GM19240 (cell line): ENCODE measurements around the gene HOXA3.

Experiments
- DNase-seq: peaks from one replicate; pipeline ENCODE4 v3.0.0; 2011; ENCODE audit warnings: low spot score; ENCODE audit not compliant: insufficient read length

Gene HOXA3

DNA sequence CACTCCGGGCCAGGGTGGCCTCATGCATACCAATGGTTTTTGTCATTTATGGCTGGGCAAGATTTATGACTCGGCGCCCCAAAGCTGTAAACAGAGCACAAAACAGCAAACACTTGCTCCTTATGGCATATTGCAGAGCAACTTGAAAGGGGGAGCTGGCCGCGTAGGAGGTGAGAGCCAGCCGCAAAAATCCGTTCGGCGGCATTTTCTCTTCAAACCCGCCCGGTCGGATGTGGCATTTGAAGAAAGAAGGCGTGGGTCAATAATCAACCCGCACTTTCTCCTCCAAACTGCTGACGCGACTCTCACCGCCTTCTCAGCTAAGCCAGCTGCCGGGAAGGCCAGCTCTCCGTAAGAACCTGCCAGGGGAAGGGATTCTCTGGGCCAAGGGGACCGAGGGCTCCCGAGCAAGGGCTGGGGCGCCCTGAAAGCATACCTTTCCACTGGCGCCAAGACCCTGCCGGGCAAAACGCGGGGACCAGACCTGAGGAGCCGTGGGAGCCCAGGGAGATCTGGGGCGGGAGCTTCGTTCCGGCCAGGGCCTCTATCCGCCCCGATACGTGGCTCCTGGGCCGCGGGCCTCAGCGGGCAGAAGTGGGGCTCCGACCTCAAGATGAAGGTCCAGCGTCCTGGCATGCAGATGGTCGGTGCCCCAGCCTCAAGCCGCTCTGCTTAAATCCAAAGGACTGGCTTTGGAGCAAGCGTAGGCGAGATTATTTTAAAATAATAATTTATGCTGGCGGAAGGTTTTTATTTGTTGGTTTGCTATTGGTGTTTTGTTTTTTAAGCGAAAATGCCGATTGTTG, 37.0 kb downstream of the HOXA3 start:
- DNase-seq, result no peak

DNA sequence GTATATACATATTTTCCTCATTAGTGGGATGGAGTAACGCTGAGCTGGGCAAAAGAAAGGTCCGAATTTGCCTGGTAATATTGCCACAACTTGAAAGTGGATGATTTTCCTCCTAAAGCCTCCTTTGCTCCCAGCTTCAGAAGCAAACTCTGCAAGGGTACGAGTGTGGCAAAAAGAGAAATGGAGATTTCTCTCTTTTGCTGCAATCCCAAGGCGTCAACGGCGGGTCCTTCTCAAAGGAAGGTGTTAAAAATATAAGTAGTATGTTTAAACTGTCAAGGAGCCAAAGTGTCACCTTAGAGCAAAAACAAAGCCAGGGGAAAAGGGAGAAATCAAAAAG, 37.5 kb downstream of the HOXA3 start:
- DNase-seq, result no peak

DNA sequence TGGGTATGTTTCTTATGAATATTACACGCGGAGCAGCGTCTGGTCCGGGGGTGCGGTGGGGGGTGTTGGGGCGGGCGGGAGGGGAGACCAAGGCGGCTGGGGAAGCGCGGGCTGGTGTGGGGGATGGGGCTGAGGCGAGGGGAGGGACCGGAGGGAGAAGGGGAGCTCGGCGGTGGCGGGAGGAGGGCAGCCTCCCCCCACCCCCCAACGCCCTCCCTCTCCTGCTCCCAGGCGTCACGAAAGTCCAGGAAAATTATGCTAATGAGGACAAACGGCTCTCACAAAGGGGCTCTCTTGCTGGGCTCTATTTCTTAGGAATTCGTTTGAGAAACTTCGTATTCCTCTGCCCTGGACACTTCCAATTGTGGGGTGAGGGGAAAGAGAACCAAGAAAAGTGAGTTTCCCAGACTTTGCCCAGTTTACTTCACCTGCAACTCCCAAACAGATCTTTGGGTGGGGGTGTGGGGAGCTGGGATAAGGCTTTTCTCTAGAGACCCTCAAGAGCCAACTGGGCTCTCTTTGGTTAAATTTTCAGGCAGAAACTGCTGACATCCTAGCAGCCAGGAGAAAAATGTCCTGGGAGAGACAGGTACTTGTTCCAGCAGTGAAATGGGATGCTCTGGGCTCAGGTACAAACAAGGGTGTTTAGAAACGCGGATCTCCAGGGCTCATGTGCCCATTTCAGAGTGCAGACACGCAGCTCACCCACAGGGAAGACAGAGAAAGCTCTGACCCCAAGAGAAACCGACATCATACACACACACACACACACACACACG, 38.2 kb downstream of the HOXA3 start:
- no peak for DNase-seq

DNA sequence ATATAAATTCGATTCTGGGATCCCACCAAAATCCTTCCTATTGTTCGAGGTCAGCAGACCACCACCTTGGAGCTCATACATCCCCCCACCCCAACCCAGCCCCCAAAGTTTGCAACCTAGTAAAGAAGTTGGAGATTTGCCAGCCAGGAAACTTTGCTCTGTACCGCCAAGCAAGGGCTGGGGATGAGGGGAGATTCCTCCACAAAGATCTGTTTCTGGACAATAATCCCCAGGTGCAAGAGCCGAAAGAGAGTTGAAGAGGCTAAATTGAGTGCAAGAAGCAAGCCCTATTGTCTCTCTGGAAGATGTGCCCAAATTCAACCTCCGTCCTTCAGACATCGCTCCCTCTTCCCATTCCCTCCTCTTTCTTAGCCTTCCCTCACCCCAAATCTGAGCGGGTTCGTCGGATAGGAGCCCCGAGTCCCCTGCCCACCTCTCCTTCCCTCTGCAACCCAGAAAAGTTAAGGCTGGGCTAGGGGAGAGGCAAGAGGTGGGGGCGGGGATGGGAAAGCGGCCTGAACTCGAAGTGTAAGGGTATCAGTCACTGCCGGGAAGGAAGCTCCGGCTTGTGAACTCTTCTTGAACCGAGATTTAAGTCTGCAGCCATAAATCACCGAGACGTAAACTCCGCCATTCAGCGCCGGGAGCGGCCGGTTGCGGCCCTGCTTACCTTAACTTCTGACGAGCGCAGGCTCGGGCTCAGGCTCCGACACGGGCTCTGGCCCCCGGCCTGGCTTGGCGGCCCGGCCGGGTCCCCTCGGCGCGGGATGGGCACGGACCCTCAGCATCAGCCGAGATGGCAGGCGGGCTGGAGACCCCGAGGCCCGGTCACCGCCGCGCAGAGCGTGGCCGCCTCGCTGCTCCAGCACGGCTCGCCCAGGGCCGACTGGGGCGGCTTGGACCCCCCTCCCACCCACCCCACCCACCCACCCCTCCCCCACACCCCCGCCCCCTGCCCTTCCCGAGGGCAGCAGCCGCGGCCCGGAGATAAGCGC, 39.1 kb downstream of the HOXA3 start:
- no peak for DNase-seq

DNA sequence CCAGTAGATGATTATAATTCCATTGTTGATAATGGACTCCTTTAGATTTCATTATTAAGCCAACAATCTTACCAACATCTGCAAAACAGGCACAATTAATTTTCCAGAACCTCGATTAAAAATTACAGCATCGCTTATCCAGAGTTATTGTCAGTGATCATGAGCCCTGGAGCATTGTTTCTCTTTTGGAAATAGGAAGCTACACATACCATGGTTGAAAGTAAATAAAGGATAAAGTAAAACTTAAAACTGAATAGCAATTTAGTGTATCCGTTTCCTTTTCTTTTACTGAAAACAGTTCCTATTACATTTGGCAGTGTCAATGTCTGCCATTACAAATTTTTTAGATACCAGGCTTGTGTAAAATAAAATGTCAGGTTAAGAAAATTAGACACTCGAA, 40.0 kb downstream of the HOXA3 start:
- no peak for DNase-seq

DNA sequence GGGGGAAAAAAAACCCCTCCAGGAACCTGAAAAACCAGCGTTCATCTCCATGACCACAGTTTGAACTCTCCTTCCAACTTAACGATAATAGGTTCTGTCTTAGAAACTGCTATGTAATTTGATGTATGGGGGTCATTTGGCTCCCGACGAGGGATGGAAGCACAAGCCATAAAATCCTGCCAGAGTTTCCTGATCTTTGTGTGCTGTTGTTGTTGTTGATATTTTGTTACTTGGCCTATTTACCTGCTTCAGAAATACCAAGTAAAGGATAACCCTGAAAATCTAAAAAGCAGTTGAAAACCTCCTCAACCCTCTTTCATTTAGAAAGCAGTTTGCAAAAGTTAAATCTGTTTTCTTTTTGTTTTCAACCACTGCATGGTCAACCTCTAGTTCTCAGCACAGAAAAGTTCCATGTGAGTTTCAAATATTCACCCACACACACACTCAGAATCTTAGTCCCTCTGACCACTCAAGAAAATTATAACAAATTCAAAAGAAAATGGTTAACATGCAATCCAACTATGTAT, 40.6 kb downstream of the HOXA3 start:
- DNase-seq, result no peak

DNA sequence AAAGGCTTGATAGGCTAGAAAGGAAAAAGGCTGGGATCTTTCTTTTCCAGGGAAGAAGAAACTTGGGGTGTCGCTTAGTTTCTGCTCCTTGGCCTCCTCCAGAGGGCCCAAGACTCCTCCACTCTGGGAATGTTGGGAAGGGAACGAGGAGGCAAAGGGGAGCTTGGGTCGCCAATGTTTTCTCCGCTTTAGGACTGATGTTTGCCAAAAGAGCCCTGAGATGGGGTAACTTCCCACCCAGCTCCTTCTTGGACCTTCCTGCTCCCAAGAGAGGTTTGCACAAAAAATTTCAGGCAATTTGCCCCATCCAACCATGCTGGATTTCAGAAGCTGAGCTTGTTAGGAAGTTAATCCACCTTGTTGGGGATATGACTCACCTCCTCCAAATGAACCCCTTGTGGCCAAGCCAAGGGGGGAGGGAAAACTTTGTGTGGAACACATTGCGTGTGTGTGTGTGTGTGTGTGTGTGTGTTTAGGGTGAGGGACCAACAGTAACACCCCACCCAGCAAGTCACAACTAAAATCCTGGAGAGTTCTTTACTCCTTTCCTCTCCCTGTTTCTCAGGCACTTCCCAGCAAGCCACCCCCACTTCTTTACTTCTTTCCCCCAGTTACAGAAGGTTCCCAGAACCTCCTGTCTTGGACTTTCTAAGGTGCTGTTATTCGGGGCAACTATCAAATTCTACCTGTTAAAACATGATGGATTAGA, 41.2 kb downstream of the HOXA3 start:
- no peak for DNase-seq

DNA sequence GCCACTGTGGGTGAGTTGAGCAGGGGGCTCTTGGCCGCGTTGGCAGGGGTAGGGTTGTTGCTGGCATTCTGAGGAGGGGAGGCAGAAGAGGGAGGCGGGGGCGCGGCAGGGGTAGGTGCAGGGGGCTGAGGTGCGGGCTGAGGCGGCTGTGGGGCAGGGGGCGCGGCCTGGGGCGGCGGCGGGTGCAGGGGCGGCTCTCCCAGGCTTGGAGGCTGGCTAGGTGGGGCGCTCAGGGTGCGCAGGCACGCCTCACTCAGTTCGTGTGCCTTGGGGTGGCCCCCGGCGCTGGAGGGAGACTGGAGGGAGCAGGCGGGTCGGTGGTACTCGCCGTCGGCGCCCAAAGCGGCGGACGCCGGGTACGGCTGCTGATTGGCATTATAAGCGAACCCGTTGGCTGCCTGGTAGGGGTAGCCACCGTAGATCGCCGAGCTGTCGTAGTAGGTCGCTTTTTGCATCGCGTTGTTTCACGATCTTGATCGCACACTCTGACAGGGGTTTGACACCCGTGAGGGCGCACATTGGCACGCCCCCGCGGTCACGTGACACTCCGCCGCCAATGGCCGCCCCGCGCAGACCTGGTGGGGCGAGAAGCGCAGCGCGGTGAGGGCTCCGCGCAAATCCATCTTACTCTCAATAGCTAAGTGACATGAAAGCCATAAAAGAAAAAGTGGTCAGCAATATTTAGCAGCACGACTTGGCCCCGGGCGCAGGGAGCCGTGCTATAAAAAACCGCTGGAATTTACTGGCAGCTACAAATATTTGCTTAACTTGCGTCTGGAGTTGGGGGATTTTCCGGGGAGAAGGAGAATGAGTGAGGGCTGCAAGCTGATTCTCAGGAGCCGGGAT, 42.0 kb downstream of the HOXA3 start:
- DNase-seq, result no peak

DNA sequence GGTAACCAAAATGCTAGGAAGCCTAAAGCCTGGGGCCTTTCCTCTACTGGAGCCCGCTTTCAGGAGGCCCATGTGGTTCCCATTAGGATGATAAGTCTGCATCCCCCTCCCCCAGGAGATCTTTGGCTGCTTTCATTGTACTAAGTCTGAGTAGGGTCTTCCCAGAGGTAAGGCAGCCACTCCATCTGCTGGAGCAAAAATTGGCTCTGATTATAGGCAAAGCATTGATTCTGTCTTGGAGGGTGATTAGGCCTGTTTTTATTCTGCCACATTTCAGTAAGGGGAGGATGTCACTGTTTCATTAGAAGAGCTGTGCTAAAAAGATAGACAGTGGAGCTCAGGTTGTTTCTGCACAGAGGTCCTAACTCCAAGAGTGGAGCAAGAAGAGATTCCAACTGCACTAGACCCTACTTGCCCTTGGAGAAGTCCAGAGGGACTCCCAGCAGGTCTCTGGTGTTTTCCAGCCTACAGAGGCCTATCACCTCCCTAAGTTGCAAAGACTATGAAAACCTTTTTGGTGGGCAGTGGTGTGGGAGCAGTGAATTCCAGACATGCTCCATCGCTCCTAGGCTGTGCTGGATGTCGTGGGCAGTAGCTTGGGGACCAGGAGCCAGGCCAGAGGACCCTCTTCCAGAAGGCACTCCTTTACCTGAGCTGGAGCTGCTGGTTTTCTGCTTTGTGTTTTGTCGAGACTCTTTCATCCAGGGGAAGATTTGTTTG, 42.8 kb downstream of the HOXA3 start:
- no peak for DNase-seq

DNA sequence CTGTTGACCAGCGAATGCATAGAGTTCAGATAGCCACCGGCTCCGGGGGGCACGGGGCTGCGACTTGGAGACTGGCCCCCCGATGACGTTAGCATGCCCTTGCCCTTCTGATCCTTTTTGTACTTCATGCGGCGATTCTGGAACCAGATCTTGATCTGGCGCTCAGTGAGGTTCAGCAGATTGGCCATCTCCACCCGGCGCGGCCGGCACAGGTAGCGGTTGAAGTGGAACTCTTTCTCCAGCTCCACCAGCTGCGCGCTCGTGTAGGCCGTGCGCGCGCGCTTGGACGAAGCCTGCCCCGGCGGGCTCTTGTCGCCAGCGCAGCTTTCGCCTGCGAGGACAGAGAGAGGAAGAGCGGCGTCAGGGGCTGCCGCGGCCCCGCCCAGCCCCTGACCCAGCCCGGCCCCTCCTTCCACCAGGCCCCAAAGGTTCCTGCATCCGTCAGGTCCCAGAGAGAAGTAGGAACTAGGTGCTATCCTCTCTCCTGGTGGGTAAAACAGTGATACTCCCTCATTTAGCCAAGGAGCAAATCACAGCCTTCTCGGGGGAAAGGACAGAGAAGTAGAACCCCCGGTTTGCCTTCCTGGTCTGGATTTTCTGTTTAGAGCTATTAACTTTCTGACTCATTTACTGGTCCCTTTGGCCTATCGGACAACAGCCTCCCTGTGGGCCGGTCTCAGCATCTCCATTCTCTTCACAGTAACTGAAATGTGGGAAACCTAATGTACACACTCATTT, 43.8 kb downstream of the HOXA3 start:
- DNase-seq, result no peak

DNA sequence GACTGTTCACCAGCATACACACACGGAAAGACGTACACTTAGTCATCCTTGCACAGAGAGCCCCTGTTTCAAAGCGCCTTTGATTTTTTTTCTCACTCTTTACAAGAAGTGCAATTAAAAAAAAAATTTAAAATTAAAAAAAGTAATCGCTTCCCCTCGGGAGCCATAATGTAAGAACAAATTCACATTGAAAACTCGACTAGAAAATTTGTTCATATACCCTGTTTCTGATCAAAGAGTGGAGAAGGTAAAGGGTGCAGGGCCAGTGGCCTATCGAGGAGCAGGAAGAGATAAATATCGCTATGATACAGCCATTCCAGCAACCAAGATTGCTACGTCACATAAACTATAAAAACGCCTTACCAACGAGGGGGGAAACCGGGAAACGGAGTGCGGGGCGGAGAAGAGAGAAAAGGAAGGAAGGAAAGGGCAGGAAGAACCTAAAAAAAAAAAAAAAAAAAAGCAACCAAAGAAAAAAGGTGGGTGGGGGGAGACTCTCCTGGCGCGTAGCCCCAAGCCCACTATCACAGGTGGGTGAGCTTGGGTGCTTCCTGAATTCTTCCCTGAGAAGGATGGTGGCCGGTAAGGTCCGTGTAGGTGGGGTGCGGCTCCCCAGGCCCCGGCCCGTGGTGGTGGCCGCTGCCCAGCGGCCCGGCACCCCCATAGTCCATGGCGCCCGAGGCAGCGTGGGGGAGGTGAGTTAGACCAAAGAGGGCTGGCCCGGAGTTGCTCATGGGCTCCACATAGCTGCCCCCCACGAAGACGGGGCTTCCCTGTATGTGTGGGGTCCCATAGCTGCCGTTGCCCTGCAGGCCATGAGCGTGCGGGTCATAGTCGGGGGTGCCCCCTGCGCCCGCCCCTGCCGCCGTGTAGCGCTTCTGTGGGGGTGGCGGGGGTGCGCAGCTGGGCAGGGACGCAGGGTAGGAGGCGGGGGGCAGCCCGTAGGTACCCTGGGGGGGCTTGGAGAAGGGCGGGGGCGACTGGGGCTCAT, 44.7 kb downstream of the HOXA3 start:
- no peak for DNase-seq

DNA sequence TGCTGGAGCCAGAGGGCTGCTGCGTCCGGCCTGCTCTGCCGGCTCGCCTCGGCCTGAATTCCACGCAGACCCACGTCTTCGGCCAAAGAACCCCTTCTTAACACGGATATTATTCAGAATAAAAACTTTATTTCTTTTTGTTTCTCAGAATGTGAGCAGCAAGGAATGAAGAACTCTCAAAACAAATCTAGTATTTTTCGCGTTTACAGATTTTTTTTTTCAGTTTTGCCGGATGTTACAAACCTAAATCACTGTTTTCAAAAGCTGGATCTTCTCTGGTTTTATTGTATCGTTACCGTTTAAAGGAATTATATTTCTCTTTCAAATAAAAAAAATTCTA, 45.5 kb downstream of the HOXA3 start:
- no peak for DNase-seq

DNA sequence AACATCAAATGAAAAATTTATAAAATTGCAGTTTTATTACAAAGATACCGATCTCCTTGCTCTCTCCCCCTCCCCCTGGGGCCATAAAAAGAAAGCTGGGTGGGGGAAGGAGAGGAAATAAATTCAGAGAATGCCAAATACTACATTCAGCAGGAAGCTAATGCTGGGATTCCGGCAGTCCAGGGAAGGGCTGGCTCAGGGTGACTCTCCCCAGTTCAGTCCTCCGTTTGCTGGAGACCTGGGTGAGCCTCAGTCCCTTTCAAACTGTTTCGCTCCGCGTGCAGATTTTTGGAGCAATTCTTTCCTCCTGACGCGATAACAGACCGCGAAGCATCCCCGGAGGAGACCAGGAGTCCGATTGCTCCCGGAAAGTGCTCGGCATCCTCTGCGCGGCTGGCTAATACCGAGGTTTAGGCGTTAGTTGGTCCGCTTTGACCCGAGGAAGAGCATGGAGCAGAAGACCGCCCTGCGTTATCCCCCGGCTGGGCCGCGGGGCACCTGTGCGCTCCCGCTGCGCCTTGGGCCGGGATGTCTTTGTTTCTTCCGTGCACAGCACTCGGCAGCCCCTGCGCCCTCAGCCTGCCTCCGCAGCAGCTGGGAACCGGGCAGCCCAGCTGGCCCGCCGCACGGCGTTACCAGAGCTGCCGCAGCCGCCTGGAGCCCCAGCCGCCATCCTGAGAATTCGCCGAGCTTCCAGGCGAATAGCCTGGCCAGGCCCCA, 46.0 kb downstream of the HOXA3 start:
- no peak for DNase-seq

DNA sequence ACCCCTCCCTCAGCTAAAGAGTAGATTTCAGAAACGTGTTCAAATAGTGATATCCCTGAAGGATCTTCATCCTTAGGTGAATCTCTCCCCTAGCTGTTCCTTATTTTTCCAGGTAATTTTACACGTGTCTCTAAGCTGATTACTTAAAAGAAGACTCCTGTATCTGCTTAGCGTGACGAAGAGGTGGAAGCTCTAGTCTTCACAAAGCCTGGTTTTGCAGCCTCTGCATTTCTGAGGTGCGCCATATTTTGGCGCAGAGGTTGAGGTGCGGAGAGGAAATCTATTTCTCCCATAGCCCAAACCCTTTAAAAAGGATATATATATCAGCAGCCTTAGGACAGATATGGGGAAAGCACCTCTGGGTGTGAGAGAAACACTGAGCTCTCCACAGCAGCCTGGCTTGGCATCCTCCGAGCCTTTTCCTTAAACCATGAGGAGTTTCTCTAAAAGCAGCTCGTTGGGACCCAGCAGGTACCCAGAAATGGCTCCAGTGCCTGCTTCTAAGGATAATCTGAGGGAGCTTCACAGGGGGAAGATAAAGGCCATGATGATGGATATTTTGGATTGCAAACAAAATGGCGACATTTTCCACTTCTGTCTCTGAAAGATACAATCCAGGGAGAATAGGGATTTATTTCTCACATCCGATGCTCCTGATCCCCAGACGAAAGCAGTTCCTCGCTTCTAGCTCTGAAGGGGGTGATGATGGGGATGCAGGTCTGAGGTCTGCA, 46.9 kb downstream of the HOXA3 start:
- no peak for DNase-seq

DNA sequence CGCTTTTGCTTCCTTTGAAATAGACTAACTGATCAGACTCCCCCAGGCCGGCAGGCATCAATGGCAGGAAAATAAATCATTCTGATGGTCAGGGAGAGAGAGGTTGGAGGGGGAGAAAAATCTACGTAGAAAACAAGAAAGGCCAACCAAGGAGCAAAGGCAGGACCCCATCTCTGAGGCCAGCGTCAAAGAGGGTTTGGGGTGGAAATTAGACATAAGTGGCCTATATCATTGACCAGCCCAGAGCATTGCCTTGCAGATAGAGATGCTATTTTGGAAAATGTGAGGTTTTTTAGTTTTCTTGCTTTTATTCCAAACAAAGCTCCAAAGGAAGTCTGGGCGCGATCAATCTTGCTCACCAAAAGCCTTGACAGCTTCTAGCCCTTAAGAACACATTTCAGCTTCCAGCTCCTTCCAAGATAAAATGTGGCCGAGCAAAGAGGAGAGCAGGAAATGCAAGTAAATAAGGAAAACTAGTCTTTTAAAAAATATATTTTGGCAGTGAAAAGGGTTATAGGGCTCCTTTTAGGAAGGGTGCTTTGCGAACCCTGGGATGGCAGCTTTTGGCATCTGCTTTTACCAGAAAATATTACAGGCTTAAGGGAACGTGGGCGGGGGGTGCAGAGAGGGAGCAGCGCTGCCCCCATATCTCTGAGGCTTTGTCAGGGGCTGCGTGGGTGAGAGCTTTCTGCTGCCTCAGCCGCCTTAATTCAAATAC, 47.9 kb downstream of the HOXA3 start:
- DNase-seq, result no peak
